ENCODE data around the gene TAS1R3. TPM values are rescaled to one million over a fixed set of nuclear protein-coding genes. Genes with fewer than 3 reads are reported as not detected.
A peak's percentile ranks its signal among the peaks of the same experiment; 100 is the strongest.

The TAS1R3 gene
- total and polyA plus RNA-seq, 5 donors, result 0.33 to 0.66 (median 0.41) TPM

GRCh38 chr1:1344655-1345361 is 13.7 kb downstream of the TAS1R3 start:
- ATAC-seq, result no peak
- Histone ChIP-seq H3K4me3 (ENCODE audit: low read length) (no peak overlapping the region), H3K4me1 (ENCODE audit: control insufficient read depth, insufficient read depth, low read length) (no peaks in the 10 kb centered on the region), H3K27ac (ENCODE audit: low read length) (no peak overlapping the region), H3K27me3 (ENCODE audit: control insufficient read depth, insufficient read depth) (no peaks in the 10 kb centered on the region), H3K9me3 (ENCODE audit: control insufficient read depth, low read length) (no peaks in the 10 kb centered on the region)
- 81% methylated on average over 15 of the region's 15 CpGs for WGBS
- DNase-seq, result peak in 1 of 3 donors; percentile 65
- intact Hi-C loops (cut with DNase I), result no loop called here

GRCh38 chr1:1345384-1345783 is 14.3 kb downstream of the TAS1R3 start:
- Histone ChIP-seq H3K27ac (ENCODE audit: low read length) (no peak overlapping the region), H3K27me3 (ENCODE audit: control insufficient read depth, insufficient read depth) (no peaks in the 10 kb centered on the region), H3K9me3 (ENCODE audit: control insufficient read depth, low read length) (no peaks in the 10 kb centered on the region), H3K4me3 (ENCODE audit: low read length) (no peak overlapping the region), H3K4me1 (ENCODE audit: control insufficient read depth, insufficient read depth, low read length) (no peaks in the 10 kb centered on the region)
- intact Hi-C loops (cut with DNase I), result no loop called here
- 80% methylated on average over 16 of the region's 16 CpGs for WGBS
- DNase-seq (peak in 2 of 3 donors; percentile 49 to 68), ATAC-seq (no peak)

- no peak overlapping the region for H3K4me3 ChIP-seq (ENCODE audit: low read length)
- H3K27me3 ChIP-seq (ENCODE audit: control insufficient read depth, insufficient read depth), result no peaks in the 10 kb centered on the region
- peak in 2 of 3 donors; percentile 43 to 76 for DNase-seq
- H3K27ac ChIP-seq (ENCODE audit: low read length), result no peak overlapping the region
- 61% methylated on average over 12 of the region's 12 CpGs for WGBS
- H3K9me3 ChIP-seq (ENCODE audit: control insufficient read depth, low read length), result no peaks in the 10 kb centered on the region
- ATAC-seq, result no peak
- H3K4me1 ChIP-seq (ENCODE audit: control insufficient read depth, insufficient read depth, low read length), result no peaks in the 10 kb centered on the region
- intact Hi-C loops (cut with DNase I), result no loop called here
Measured at GRCh38 chr1:1345860-1346500, 14.9 kb downstream of the TAS1R3 start.

GRCh38 chr1:1346501-1346890 is 15.4 kb downstream of the TAS1R3 start:
- H3K27ac ChIP-seq (ENCODE audit: low read length), result no peak overlapping the region
- intact Hi-C loops (cut with DNase I), result no loop called here
- WGBS, result 93% methylated on average over 10 of the region's 10 CpGs
- peak in 1 of 3 donors; percentile 58 for DNase-seq
- ATAC-seq, result no peak
- H3K27me3 ChIP-seq (ENCODE audit: control insufficient read depth, insufficient read depth), result no peaks in the 10 kb centered on the region
- H3K4me3 ChIP-seq (ENCODE audit: low read length), result no peak overlapping the region
- no peaks in the 10 kb centered on the region for H3K4me1 ChIP-seq (ENCODE audit: control insufficient read depth, insufficient read depth, low read length)
- no peaks in the 10 kb centered on the region for H3K9me3 ChIP-seq (ENCODE audit: control insufficient read depth, low read length)

GRCh38 chr1:1347026-1347595 is 16.0 kb downstream of the TAS1R3 start:
- Histone ChIP-seq H3K27ac (ENCODE audit: low read length) (no peak overlapping the region), H3K27me3 (ENCODE audit: control insufficient read depth, insufficient read depth) (no peaks in the 10 kb centered on the region), H3K9me3 (ENCODE audit: control insufficient read depth, low read length) (no peaks in the 10 kb centered on the region), H3K4me3 (ENCODE audit: low read length) (no peak overlapping the region), H3K4me1 (ENCODE audit: control insufficient read depth, insufficient read depth, low read length) (no peaks in the 10 kb centered on the region)
- no peak for ATAC-seq
- 90% methylated on average over 10 of the region's 10 CpGs for WGBS
- DNase-seq, result peak in 2 of 3 donors; percentile 49 to 66
- intact Hi-C loops (cut with DNase I), result no loop called here

- no peaks in the 10 kb centered on the region for H3K27me3 ChIP-seq (ENCODE audit: control insufficient read depth, insufficient read depth)
- H3K4me1 ChIP-seq (ENCODE audit: control insufficient read depth, insufficient read depth, low read length), result no peaks in the 10 kb centered on the region
- DNase-seq (peak in 2 of 3 donors; percentile 65 to 71), ATAC-seq (peak; percentile 3 to 8)
- H3K9me3 ChIP-seq (ENCODE audit: control insufficient read depth, low read length), result no peaks in the 10 kb centered on the region
- intact Hi-C loops (cut with DNase I), result no loop called here
- H3K27ac ChIP-seq (ENCODE audit: low read length), result peak overlapping the region; percentile 6
- H3K4me3 ChIP-seq (ENCODE audit: low read length), result peak overlapping the region; percentile 88
- 34% methylated on average over 26 of the region's 26 CpGs for WGBS
Measured at GRCh38 chr1:1347663-1348419, 16.8 kb downstream of the TAS1R3 start.

GRCh38 chr1:1348420-1349255 is 17.6 kb downstream of the TAS1R3 start:
- no peaks in the 10 kb centered on the region for H3K4me1 ChIP-seq (ENCODE audit: control insufficient read depth, insufficient read depth, low read length)
- no peaks in the 10 kb centered on the region for H3K9me3 ChIP-seq (ENCODE audit: control insufficient read depth, low read length)
- H3K4me3 ChIP-seq (ENCODE audit: low read length), result peak overlapping the region; percentile 88
- DNase-seq, result peak in 2 of 3 donors; percentile 75 to 77
- ATAC-seq, result peak in 1 of 2 donors; percentile 5
- H3K27ac ChIP-seq (ENCODE audit: low read length), result peak overlapping the region; percentile 9
- intact Hi-C loops (cut with DNase I), result no loop called here
- under 1% methylated on average over 109 of the region's 109 CpGs for WGBS
- no peaks in the 10 kb centered on the region for H3K27me3 ChIP-seq (ENCODE audit: control insufficient read depth, insufficient read depth)

GRCh38 chr1:1349256-1350012 is 18.4 kb downstream of the TAS1R3 start, which contains the start of gene DVL1:
Gene DVL1 (minus strand): TSS chr1:1349418. CDS start chr1:1349065, 353 bp downstream.
- DNase-seq (peak; percentile 75 to 91 (median 88)), ATAC-seq (peak; percentile 18 to 21)
- peak within 1 kb of the TSS; percentile 88 for H3K4me3 ChIP-seq (ENCODE audit: low read length)
- intact Hi-C loops (cut with DNase I), result no loop called here
- 1% methylated on average over 122 of the region's 122 CpGs for WGBS
- H3K27ac ChIP-seq (ENCODE audit: low read length), result peak within 1 kb of the TSS; percentile 51
- no peaks in the 10 kb centered on the region for H3K9me3 ChIP-seq (ENCODE audit: control insufficient read depth, low read length)
- no peaks in the 10 kb centered on the region for H3K4me1 ChIP-seq (ENCODE audit: control insufficient read depth, insufficient read depth, low read length)
- no peaks in the 10 kb centered on the region for H3K27me3 ChIP-seq (ENCODE audit: control insufficient read depth, insufficient read depth)

- H3K4me3 ChIP-seq (ENCODE audit: low read length), result no peak overlapping the region
- WGBS, result 38% methylated on average over 29 of the region's 29 CpGs
- no peaks in the 10 kb centered on the region for H3K27me3 ChIP-seq (ENCODE audit: control insufficient read depth, insufficient read depth)
- intact Hi-C loops (cut with DNase I), result no loop called here
- no peak overlapping the region for H3K27ac ChIP-seq (ENCODE audit: low read length)
- DNase-seq (peak; percentile 71 to 87 (median 87)), ATAC-seq (peak; percentile 17 to 55)
- H3K4me1 ChIP-seq (ENCODE audit: control insufficient read depth, insufficient read depth, low read length), result peaks cover 2% of the 10 kb centered on the region
- H3K9me3 ChIP-seq (ENCODE audit: control insufficient read depth, low read length), result no peaks in the 10 kb centered on the region
Measured at GRCh38 chr1:1351511-1352427, 20.7 kb downstream of the TAS1R3 start.

Measured in right cardiac atrium (tissue), 5 donors.